NCI-H2196 (cell line): ENCODE results near the gene BRAT1.

Source experiments
- DNase-seq: peaks from one replicate; lab custom pipeline; 2025; ENCODE audit not compliant: unreplicated experiment; lab: John Stamatoyannopoulos, UW

The BRAT1 gene

GRCh38 chr7:2585446-2585845, 30.1 kb upstream of the BRAT1 start:
- no peak for DNase-seq

GRCh38 chr7:2583798-2584580, 28.7 kb upstream of the BRAT1 start:
- no peak for DNase-seq

DNA sequence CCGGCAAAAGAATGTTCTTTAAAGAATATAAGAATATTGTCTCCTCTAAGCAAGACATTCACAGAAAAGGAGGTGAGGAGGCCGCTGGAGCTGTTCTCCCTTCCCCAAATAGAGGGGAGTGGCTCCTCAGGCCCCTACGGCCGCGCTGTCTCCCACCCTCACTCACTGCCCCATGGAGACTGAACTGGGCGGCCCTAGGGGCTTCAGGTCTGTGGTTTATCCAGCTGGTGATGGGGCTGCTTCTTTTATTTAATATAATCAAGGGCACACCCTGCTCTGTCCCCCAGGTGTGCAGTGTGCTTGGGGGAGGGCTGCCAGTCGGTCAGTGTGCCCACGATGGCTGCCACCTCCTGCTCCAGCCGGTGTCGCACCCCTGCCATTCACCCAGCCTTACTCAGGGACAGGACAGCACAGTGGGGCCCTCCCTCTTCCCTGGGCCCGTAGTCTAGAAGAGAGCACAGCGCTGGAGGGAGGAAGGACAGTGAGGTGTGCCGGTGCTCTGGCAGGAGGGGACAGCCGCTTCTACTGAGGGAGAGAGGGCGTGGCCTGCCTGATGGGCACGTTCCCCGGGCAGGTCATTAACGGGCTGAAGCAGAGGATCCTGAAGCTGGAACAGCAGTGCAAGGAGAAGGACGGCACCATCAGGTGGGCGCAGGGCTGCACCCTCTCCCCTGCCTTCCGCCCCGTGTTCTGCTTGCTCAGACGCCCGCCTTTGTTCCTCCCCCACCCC, 26.8 kb upstream of the BRAT1 start:
- no peak for DNase-seq

DNA sequence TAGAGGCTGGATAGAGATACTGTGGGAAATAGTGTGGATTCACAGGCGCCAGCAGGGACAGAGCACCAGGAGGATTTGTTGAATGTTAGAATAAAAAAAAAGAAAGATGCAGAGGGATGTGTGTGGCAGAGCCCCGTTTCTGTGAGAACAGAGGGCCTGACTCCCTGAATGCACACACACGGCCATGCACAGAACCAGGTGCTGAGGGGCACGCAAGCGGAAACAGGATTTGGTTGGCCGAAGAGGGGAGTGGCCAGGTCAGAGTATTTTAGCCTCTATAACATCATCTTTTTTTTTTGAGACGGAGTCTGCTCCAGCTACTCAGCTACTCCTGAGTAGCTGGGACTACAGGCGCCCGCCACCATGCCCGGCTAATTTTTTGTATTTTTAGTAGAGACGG, 25.3 kb upstream of the BRAT1 start:
- no peak for DNase-seq

- no peak for DNase-seq
These were observed 22.8 kb upstream of the BRAT1 start for GRCh38 chr7:2577914-2578680.

DNA sequence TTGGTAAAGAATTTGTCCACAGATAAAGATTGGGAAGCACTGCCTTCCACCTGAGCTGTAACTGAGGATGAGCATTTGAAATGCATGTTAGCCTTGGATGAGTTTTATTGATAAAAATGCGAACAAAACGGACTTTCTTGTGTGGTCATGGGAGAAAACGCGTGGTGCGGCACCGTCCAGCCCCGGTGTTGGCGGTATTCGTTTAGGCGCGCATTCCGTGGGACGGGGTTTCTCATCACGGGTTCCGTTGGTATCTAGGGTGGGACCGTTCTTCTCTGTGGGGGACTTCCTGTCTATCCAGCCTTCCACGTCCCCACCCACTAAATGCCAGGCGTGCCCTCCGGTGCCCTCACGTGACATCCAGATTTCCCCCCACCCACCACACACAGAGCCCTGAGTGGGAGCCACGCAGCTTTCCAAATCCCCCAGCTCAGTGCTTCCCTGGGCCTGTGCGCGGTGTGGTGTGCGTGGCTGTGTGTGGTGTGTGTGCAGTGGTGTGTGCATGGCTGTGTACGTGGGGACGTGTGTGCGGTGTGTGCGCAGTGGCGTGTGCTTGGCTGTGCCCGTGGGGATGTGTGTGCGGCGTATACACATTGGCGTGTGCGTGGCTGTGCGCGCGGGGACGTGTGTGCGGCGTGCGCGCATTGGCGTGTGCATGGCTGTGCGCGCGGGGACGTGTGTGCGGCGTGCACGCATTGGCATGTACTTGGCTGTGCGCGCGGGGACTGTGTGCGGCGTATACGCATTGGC, 21.6 kb upstream of the BRAT1 start:
- no peak for DNase-seq

- DNase-seq = no peak
These were observed 20.5 kb upstream of the BRAT1 start for GRCh38 chr7:2575733-2576340.

DNA sequence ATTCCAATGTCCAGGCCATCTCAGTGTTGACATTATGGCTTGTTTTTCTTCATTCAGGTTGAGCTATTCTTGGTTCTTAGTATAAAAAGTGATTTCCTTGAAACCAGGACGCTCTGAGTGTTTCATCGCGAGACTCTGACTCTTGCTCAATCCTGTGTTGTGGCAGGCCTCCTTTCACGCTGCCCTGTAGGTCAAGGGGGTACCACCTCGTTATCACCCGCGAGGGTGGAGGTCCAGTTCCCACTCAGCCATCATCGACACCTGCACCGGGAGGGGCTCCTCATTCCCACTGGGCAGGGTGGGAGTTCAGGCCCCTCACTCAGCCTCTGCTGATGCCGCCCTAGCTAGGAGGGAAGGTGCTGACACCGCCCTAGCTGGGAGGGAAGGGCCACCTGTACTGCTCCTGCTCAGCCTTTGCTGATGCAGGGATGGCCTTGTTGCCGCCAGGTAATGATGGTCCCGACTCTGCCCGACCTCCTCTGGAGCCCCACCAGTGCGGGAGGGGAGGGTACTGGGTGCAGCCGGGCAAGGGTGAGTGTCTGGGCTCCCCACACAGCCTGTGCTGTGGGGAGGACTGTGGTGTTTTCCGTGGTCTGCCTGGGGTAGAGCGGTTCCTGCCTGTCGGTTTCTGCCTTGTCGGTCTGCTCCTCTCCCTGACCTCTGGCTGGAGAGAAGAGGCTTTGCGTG, 19.9 kb upstream of the BRAT1 start:
- no peak for DNase-seq

- DNase-seq = no peak
These were observed 18.4 kb upstream of the BRAT1 start for GRCh38 chr7:2573761-2574160.

GRCh38 chr7:2572101-2572842, 16.9 kb upstream of the BRAT1 start:
- DNase-seq = no peak

DNA sequence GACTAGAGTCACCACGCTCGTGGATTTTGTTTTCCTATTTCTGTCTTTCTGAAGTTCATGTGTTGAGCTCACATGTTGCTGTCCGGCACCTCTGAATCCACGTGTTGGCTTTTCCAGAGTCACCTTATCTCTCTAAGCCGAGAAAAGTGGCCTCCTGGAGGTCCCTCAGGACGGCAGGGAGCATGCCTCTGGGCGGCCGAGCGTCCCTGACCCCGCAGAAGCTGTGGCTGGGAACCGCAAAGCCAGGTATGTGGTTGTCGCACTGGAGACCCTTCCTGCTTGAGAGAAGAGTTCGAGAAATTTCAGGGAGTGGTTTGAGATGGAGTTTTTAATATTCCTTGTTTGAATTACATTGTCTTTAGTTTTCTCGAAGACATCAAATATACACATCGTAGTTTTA, 16.1 kb upstream of the BRAT1 start:
- DNase-seq = no peak

DNA sequence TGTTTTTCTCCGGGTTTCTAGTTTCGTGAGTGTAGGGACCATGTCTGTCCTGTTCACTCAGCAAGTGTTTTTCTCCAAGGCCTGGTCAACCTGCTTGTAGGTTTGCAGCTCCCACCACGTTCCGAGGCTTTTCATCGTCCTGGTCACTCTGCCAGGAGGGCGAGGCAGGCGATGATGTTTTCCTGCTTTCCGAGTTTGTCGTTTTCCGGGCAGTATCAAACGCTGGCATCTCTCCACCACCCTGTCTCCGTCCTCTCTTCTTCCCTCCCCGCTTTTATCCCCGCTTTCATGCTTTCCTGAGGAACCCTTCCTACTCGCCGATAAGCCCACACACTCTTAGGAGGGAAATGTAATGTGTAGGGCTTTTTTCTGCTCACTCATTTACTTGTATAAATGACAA, 14.7 kb upstream of the BRAT1 start:
- no peak for DNase-seq

DNA sequence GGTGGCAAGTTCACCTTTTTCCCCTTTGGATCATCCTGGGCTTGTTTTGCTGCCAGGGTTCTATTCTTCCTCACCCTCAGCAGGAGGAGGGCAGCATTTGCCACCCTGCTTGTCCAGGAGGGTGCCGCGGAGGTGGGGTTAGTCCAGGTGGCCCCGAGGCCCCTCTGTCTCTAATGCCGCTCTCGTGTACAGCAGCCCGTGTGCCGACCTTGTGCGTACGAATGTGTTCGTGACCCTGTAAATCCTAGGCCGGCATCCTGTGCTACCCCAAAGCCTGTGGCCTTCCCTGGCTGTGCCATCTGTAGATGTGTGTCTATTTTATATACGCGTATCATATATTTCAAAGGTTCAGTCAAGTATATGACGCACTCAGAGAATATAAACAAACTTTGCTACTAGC, 14.1 kb upstream of the BRAT1 start:
- DNase-seq = no peak

- no peak for DNase-seq
These were observed 13.3 kb upstream of the BRAT1 start for GRCh38 chr7:2568521-2569223.

GRCh38 chr7:2567679-2568278, 12.5 kb upstream of the BRAT1 start:
- DNase-seq = no peak

- no peak for DNase-seq
These were observed 11.8 kb upstream of the BRAT1 start for GRCh38 chr7:2566890-2567678.

DNA sequence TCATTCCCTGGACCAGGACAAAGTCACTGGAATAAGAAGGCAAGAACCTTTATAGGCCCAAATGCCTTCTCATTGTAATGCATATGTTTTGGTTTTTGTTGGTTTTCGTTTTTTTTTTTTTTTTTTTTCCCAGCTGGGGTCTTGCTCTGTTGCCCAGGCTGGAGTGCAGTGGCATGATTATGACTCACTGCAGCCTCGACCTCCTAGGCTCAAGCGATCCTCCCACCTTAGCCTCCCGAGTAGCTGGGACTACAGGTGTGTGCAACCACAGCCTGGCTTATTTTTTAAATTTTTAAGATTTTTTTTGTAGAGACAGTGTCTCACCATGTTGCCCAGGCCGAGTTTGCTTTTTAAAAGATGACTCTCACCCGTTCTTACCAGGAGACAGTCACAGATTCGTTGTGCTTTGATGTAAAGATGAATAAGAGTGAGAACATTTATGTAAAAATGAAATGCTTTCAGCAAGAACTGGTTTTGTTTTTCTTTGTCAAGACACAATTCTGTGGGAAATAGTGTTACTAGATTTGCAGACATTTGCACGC, 11.1 kb upstream of the BRAT1 start:
- DNase-seq = no peak
